OCI-LY3 (cell line): ENCODE results near the gene PALLD.

Experiments
- H2AFZ ChIP-seq: fragments of 200-600, 300-600 bp; shearing (Covaris generic); 2 replicates; pipeline ENCODE4 v1.6.0; 2014; ENCODE audit warnings: antibody characterized with exemption, low read depth, low read length
- H3K27ac ChIP-seq: fragments of 200-600, 300-600 bp; sonication (generic); 2 replicates; pipeline ENCODE4 v1.5.1; 2014; ENCODE audit warnings: mild to moderate bottlenecking, low read length, moderate library complexity, mixed read lengths
- H3K27me3 ChIP-seq: fragments of 200-600, 300-600 bp; sonication (generic); 2 replicates; pipeline ENCODE4 v1.6.1; 2014; ENCODE audit warnings: low read depth, low read length, mixed read lengths
- H3K36me3 ChIP-seq: fragments of 200-600, 300-600 bp; sonication (generic); replicated peaks from 2 replicates; pipeline ENCODE3; 2014; ENCODE audit warnings: low read depth, low read length, mixed read lengths
- H3K4me1 ChIP-seq: fragments of 300-600, 200-600 bp; sonication (generic); 2 replicates; pipeline ENCODE4 v1.6.1; 2014; ENCODE audit warnings: low read length, mixed read lengths
- H3K4me2 ChIP-seq: fragments of 200-600, 300-600 bp; sonication (generic); 2 replicates; pipeline ENCODE4 v1.6.1; 2014; ENCODE audit warnings: low read length, mixed read lengths
- H3K4me3 ChIP-seq: fragments of 300-600, 200-600 bp; sonication (generic); 2 replicates; pipeline ENCODE4 v1.5.1; 2014; ENCODE audit warnings: antibody characterized with exemption, mild to moderate bottlenecking, low read length, moderate library complexity
- H3K79me2 ChIP-seq: fragments of 300-600, 200-600 bp; shearing (Covaris generic); 2 replicates; pipeline ENCODE4 v1.6.1; 2014; ENCODE audit warnings: mild to moderate bottlenecking, low read length, mixed read lengths
- H3K9ac ChIP-seq: fragments of 300-600, 200-600 bp; shearing (Covaris generic); 2 replicates; pipeline ENCODE4 v1.6.0; 2014; ENCODE audit warnings: mild to moderate bottlenecking, low read length, moderate library complexity
- H3K9me3 ChIP-seq: fragments of 200-600, 300-600 bp; shearing (Covaris generic); 2 replicates; pipeline ENCODE4 v1.6.1; 2014; ENCODE audit warnings: low read length, mixed read lengths; ENCODE audit not compliant: insufficient read depth
- H4K20me1 ChIP-seq: fragments of 200-600, 300-600 bp; sonication (generic); 2 replicates; pipeline ENCODE4 v1.6.1; 2016; ENCODE audit warnings: low read length, mixed read lengths; ENCODE audit not compliant: insufficient read depth
- EZH2phosphoT487 ChIP-seq: fragments of 200-600 bp; shearing (Covaris generic); IDR thresholded peaks from 2 replicates; pipeline ENCODE4 v1.6.1; 2018; ENCODE audit warnings: antibody characterized with exemption, mixed run types, low read depth
- TF ChIP-seq, protein P1 (sequence below): fragments of 200-600, 300-600 bp; sonication (generic); IDR thresholded peaks from 2 replicates; pipeline ENCODE4 v1.5.1; 2014; ENCODE audit warnings: antibody characterized with exemption, low read length, low read depth

The PALLD gene

DNA sequence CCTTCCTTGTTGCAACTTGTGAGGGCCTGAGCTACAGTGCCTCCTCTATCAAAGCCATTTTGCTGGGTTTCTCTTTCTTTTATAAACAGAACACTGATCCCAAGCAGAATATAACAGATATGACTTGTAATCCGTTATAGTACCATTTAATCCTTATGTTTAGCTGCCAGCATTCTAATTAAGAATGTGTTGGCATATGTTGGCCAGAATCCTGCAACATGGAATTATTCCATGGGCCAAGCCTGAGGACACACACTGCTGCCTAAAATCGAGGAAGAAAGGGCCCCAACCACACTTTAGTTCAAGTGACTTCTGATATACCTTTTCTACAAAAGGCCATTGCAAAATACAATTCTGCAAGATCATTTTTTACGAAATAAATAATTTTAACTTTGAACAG is 28.0 kb downstream of the PALLD start:
- H4K20me1 ChIP-seq: no peaks in the 10 kb centered on the region
- TF ChIP-seq EZH2phosphoT487: no peak
- TF ChIP-seq, protein P1, sequence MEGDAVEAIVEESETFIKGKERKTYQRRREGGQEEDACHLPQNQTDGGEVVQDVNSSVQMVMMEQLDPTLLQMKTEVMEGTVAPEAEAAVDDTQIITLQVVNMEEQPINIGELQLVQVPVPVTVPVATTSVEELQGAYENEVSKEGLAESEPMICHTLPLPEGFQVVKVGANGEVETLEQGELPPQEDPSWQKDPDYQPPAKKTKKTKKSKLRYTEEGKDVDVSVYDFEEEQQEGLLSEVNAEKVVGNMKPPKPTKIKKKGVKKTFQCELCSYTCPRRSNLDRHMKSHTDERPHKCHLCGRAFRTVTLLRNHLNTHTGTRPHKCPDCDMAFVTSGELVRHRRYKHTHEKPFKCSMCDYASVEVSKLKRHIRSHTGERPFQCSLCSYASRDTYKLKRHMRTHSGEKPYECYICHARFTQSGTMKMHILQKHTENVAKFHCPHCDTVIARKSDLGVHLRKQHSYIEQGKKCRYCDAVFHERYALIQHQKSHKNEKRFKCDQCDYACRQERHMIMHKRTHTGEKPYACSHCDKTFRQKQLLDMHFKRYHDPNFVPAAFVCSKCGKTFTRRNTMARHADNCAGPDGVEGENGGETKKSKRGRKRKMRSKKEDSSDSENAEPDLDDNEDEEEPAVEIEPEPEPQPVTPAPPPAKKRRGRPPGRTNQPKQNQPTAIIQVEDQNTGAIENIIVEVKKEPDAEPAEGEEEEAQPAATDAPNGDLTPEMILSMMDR: no peak
- no peaks in the 10 kb centered on the region for H3K79me2 ChIP-seq
- H3K4me3 ChIP-seq: no peak overlapping the region
- H3K27ac ChIP-seq: no peak overlapping the region
- H3K9me3 ChIP-seq: no peaks in the 10 kb centered on the region
- no peaks in the 10 kb centered on the region for H3K36me3 ChIP-seq
- no peak overlapping the region for H3K4me2 ChIP-seq
- H2AFZ ChIP-seq: no peak overlapping the region
- H3K4me1 ChIP-seq: no peaks in the 10 kb centered on the region
- H3K9ac ChIP-seq: no peak overlapping the region
- H3K27me3 ChIP-seq: no peaks in the 10 kb centered on the region

DNA sequence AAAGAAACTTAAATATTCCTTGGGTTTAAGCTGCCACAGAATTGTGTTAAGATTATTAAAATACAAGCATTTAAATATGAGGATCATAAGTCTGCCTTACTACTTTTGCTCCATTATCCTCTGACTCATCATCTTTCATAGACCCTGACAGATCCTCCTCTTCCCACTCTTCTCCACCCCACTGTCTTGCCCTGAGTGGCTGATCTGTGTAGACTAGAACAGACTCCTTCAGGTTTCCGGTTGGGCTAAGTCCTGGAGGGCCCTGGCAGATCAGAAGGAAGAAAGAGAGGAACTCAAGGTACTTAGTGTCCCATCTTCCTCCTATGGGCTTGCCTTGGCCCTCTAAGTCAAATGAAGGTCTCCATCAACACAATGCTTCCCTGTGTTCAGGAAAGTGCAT is 30.7 kb downstream of the PALLD start:
- Histone ChIP-seq H2AFZ (no peak overlapping the region), H3K4me2 (no peak overlapping the region), H3K9ac (no peak overlapping the region), H3K36me3 (no peaks in the 10 kb centered on the region), H3K27ac (no peak overlapping the region), H3K4me3 (no peak overlapping the region), H3K9me3 (no peaks in the 10 kb centered on the region), H3K4me1 (no peaks in the 10 kb centered on the region), H3K27me3 (no peaks in the 10 kb centered on the region), H4K20me1 (no peaks in the 10 kb centered on the region), H3K79me2 (no peaks in the 10 kb centered on the region)
- TF ChIP-seq, protein P1: no peak
- TF ChIP-seq EZH2phosphoT487: no peak

DNA sequence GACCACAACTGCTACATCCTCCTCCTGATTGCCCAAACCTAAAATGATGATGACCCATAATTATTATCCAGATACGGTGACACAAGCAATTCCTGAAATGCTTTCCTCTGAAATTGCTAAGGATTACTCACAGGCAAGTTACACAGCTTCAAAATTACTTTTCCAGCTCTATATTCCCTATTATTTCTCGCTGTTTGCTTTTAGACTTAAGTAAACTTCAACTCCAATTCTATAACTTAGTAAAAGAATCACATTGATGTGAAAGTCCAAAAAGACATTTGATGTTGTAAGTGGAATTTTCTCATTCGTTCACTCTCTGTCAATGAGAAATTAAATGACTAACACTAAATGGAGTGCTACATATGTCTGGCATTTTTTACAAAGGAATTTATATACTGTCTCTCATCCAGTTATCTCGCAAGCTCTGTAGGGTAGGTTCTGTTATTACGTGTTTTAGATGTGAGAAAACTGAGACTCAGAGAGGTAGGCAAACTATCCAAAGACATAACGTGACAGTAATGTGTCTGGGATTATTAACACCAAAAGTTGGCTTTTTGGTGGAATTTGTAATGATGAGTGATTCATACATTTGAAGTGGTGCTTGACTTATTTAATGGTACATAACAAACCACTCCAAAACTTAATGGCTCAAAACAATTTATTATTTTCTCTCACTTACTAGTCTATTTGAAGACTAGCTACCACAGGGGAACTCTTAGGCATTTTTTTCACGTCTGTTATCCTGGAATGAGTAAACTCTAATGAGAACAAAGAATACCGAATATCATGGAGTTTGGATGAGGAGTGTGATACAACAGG is 31.5 kb downstream of the PALLD start:
- no peaks in the 10 kb centered on the region for H4K20me1 ChIP-seq
- no peak for TF ChIP-seq EZH2phosphoT487
- TF ChIP-seq, protein P1: no peak
- no peaks in the 10 kb centered on the region for H3K9me3 ChIP-seq
- no peak overlapping the region for H3K4me3 ChIP-seq
- H3K9ac ChIP-seq: no peak overlapping the region
- H3K27ac ChIP-seq: no peak overlapping the region
- H3K27me3 ChIP-seq: no peaks in the 10 kb centered on the region
- no peak overlapping the region for H3K4me2 ChIP-seq
- no peaks in the 10 kb centered on the region for H3K79me2 ChIP-seq
- no peaks in the 10 kb centered on the region for H3K36me3 ChIP-seq
- no peak overlapping the region for H2AFZ ChIP-seq
- no peaks in the 10 kb centered on the region for H3K4me1 ChIP-seq

DNA sequence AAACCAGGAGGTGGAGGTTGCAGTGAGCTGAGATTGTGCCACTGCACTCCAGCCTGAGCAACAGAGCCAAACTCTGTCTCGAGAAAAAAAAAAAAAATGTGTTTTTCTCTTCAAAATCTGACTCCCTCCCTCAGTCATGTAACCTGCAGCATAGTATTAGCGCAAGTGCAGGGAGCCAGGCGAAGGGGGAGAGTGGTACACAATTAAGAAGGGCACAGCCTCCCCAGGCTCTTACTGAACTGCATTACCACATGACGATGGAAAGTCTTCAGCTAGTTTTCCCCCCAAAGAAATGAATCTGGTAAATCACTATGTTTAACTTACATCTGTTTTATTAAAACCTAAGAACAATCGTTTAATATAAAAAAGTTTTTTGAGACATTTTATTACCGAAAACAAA is 32.4 kb downstream of the PALLD start:
- H3K9me3 ChIP-seq: no peaks in the 10 kb centered on the region

More for the DNA sequence above, 32.4 kb downstream of the PALLD start:
- H3K4me1 ChIP-seq: no peaks in the 10 kb centered on the region
- no peaks in the 10 kb centered on the region for H3K36me3 ChIP-seq
- H3K27me3 ChIP-seq: no peaks in the 10 kb centered on the region
- no peak overlapping the region for H3K4me3 ChIP-seq
- H3K27ac ChIP-seq: no peak overlapping the region
- no peak for TF ChIP-seq EZH2phosphoT487
- TF ChIP-seq, protein P1: no peak
- no peak overlapping the region for H2AFZ ChIP-seq
- H3K79me2 ChIP-seq: no peaks in the 10 kb centered on the region
- no peak overlapping the region for H3K9ac ChIP-seq
- no peaks in the 10 kb centered on the region for H4K20me1 ChIP-seq
- no peak overlapping the region for H3K4me2 ChIP-seq
